GM19328 (cell line): ENCODE measurements around the gene PTPRN2.

ENCODE experiments used
- ATAC-seq: cut with Tn5 transposase; IDR thresholded peaks from one replicate; pipeline ENCODE4 v1.9.1; 2021; ENCODE audit warnings: mild to moderate bottlenecking, moderate library complexity; ENCODE audit not compliant: unreplicated experiment

Gene PTPRN2

GRCh38 chr7:158133515-158134271 is 453.9 kb downstream of the PTPRN2 start:
- no peak for ATAC-seq

GRCh38 chr7:158133057-158133456 is 454.6 kb downstream of the PTPRN2 start:
- ATAC-seq, result no peak

- no peak for ATAC-seq
These were observed 457.6 kb downstream of the PTPRN2 start for GRCh38 chr7:158130023-158130409.

GRCh38 chr7:158129037-158130022 is 458.3 kb downstream of the PTPRN2 start:
- no peak for ATAC-seq

GRCh38 chr7:158128572-158128971 is 459.1 kb downstream of the PTPRN2 start:
- ATAC-seq, result no peak

- no peak for ATAC-seq
These were observed 460.4 kb downstream of the PTPRN2 start for GRCh38 chr7:158127241-158127640.

- no peak for ATAC-seq
These were observed 461.0 kb downstream of the PTPRN2 start for GRCh38 chr7:158126661-158127060.

GRCh38 chr7:158125721-158126120 is 461.9 kb downstream of the PTPRN2 start:
- ATAC-seq, result no peak

- ATAC-seq, result no peak
These were observed 462.5 kb downstream of the PTPRN2 start for GRCh38 chr7:158125091-158125490.

- ATAC-seq, result no peak
These were observed 462.9 kb downstream of the PTPRN2 start for GRCh38 chr7:158124671-158125079.

GRCh38 chr7:158123753-158124152 is 463.9 kb downstream of the PTPRN2 start:
- ATAC-seq, result no peak

GRCh38 chr7:158123214-158123613 is 464.4 kb downstream of the PTPRN2 start:
- ATAC-seq, result no peak

- no peak for ATAC-seq
These were observed 466.1 kb downstream of the PTPRN2 start for GRCh38 chr7:158121441-158122045.

- ATAC-seq, result no peak
These were observed 466.9 kb downstream of the PTPRN2 start for GRCh38 chr7:158120716-158121115.

- no peak for ATAC-seq
These were observed 467.3 kb downstream of the PTPRN2 start for GRCh38 chr7:158120316-158120715.

- no peak for ATAC-seq
These were observed 470.0 kb downstream of the PTPRN2 start for GRCh38 chr7:158117341-158118222.

- no peak for ATAC-seq
These were observed 471.4 kb downstream of the PTPRN2 start for GRCh38 chr7:158116235-158116634.

GRCh38 chr7:158114056-158114850 is 473.4 kb downstream of the PTPRN2 start:
- ATAC-seq, result no peak

GRCh38 chr7:158113321-158114025 is 474.1 kb downstream of the PTPRN2 start:
- no peak for ATAC-seq
